MCF 10A (cell line): ENCODE data around the gene RPL36A. TPM values are rescaled to one million over a fixed set of nuclear protein-coding genes. Genes with fewer than 3 reads are reported as not detected.

Source experiments
- BruUV-seq: library from RNA; stranded (reverse); fragments of 400-500 nt; replicated peaks from 2 replicates; lab custom pipeline; 2021; lab: Mats Ljungman, UMichigan
- CTCF ChIA-PET: fragments of 300-600 bp; sonication (Branson Sonifier 250); formaldehyde crosslinking; extraction: SDS; loops from one replicate; lab custom pipeline; 2021; ENCODE audit warnings: antibody characterized with exemption, inconsistent platforms; lab: Yijun Ruan, JAX
- POLR2A ChIA-PET: fragments of 300-600, 350-650 bp; sonication (Branson Sonifier 250); formaldehyde crosslinking; extraction: SDS; loops from one replicate; lab custom pipeline; 2020; ENCODE audit warnings: antibody characterized with exemption, inconsistent platforms; lab: Yijun Ruan, JAX
- DNase-seq: peaks from one replicate; pipeline ENCODE4 v3.0.0-alpha.2; 2018; ENCODE audit not compliant: unreplicated experiment
- H3K27ac Mint-ChIP-seq: one replicate; pipeline ENCODE4 v1.8.0; 2022; ENCODE audit warnings: mild to moderate bottlenecking, low read depth, mixed read lengths; ENCODE audit not compliant: unreplicated experiment
- H3K27me3 Mint-ChIP-seq: one replicate; pipeline ENCODE4 v1.8.0; 2022; ENCODE audit warnings: mixed read lengths; ENCODE audit not compliant: insufficient read depth, unreplicated experiment
- H3K36me3 Mint-ChIP-seq: one replicate; pipeline ENCODE4 v1.8.0; 2022; ENCODE audit warnings: mild to moderate bottlenecking, moderate library complexity, mixed read lengths; ENCODE audit not compliant: insufficient read depth, unreplicated experiment
- H3K4me1 Mint-ChIP-seq: one replicate; pipeline ENCODE4 v1.8.0; 2022; ENCODE audit warnings: mixed read lengths; ENCODE audit not compliant: insufficient read depth, unreplicated experiment
- H3K4me3 Mint-ChIP-seq: one replicate; pipeline ENCODE4 v1.8.0; 2022; ENCODE audit warnings: mild to moderate bottlenecking, moderate library complexity, mixed read lengths; ENCODE audit not compliant: unreplicated experiment
- H3K9me3 Mint-ChIP-seq: one replicate; pipeline ENCODE4 v1.8.0; 2022; ENCODE audit warnings: mixed read lengths; ENCODE audit not compliant: unreplicated experiment
- intact Hi-C: fragments of 100-400 bp; cut with micrococcal nuclease; formaldehyde crosslinking; loops from 2 replicates; pipeline ENCODE4 v1.14.1; 2022
- total RNA-seq: library from RNA; stranded (reverse); gene quantifications from 2 replicates; pipeline ENCODE4 v1.2.3, GENCODE V29; 2022
- TF ChIP-seq, protein P1 (sequence below): fragments of 200-600 bp; IDR thresholded peaks from one replicate; pipeline ENCODE4 v1.8.0; 2022; ENCODE audit warnings: antibody characterized with exemption, mild to moderate bottlenecking; ENCODE audit not compliant: unreplicated experiment

The RPL36A gene
- total RNA-seq, 1 experiment from 2014 or later: 482 TPM

- BruUV-seq: no TSS peak
- H3K27ac Mint-ChIP-seq: no peak overlapping the region
- CTCF ChIA-PET: interaction anchor here (0.5 kb wide), 1 partner anchor 52 kb away, joined by 3 read pairs; no protein-coding TSS in a partner anchor
These were observed 21.1 kb upstream of the RPL36A start for GRCh38 chrX:101369687-101370086.

DNA sequence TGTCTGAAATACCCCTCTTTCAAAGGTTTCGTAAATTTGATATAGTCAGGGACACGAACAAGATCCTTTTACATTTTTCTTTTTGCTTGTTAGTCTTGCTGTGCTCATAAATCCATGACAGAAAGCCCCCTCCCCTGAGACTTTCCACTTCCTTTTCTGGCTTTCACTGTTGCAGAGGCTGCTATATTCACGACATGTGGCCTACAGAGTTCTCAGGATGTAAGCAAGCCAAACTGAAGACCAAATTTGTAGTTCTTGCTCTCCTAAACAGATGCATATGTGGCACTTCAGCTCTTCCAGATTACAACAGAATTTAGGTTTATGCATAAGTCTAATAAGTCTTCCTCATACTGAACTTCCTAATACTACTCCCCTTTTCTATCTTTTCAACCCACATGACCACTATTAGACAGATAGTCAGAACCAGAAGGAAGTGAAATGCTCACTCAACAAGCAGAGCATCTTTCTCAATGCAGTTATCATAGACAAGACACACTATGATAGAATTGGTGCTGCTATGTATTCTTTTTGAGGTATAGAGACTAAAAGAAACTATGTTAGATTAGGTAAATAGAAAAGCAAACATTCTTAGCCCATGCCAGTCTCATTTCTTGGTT lies 19.8 kb upstream of the RPL36A start:
- no TSS peak for BruUV-seq
- ChIA-PET POLR2A (no interaction called here), CTCF (no interaction called here)
- intact Hi-C loops: no loop called here
- TF ChIP-seq, protein P1, sequence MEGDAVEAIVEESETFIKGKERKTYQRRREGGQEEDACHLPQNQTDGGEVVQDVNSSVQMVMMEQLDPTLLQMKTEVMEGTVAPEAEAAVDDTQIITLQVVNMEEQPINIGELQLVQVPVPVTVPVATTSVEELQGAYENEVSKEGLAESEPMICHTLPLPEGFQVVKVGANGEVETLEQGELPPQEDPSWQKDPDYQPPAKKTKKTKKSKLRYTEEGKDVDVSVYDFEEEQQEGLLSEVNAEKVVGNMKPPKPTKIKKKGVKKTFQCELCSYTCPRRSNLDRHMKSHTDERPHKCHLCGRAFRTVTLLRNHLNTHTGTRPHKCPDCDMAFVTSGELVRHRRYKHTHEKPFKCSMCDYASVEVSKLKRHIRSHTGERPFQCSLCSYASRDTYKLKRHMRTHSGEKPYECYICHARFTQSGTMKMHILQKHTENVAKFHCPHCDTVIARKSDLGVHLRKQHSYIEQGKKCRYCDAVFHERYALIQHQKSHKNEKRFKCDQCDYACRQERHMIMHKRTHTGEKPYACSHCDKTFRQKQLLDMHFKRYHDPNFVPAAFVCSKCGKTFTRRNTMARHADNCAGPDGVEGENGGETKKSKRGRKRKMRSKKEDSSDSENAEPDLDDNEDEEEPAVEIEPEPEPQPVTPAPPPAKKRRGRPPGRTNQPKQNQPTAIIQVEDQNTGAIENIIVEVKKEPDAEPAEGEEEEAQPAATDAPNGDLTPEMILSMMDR: no peak
- Mint-ChIP-seq H3K27ac (no peak overlapping the region), H3K27me3 (peaks cover 67% of the 10 kb centered on the region), H3K4me3 (no peak overlapping the region), H3K4me1 (no peaks in the 10 kb centered on the region), H3K36me3 (no peaks in the 10 kb centered on the region), H3K9me3 (no peaks in the 10 kb centered on the region)
- DNase-seq: no peak

More at GRCh38 chrX:101369687-101370086, 21.1 kb upstream of the RPL36A start:
- H3K27me3 Mint-ChIP-seq: peaks cover 64% of the 10 kb centered on the region
- H3K4me1 Mint-ChIP-seq: no peaks in the 10 kb centered on the region
- no peaks in the 10 kb centered on the region for H3K36me3 Mint-ChIP-seq
- no peak for DNase-seq
- TF ChIP-seq, protein P1: no peak
- H3K4me3 Mint-ChIP-seq: no peak overlapping the region
- no peaks in the 10 kb centered on the region for H3K9me3 Mint-ChIP-seq
- intact Hi-C loops: no loop called here
- POLR2A ChIA-PET: interaction anchor here (0.6 to 2.8 kb wide), 2 partner anchors 21 to 368 kb away, joined by 3 to 7 read pairs; partner anchors contain the start of gene RPL36A

DNA sequence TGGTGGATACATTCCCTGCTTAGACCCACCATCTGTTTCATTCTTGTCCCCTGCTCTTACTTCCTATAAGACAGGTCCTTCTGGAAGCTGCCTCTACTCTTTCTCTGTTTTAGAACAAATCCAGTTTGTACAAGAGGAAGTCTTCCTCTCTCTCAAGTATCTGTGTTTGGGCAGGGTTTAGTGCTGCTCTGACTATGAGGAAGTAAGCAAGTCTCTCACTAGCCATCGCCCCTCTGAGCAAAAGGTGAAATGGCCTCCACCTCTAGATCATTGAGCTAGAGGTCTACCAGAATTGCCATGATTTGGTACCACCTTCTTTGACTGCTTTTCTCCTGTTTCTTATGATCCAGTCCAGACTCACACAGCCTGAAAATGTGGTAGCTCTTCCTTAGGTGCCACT lies 13.3 kb upstream of the RPL36A start:
- ChIA-PET POLR2A (no interaction called here), CTCF (interaction anchor here (0.6 kb wide), 1 partner anchor 30 kb away, joined by 3 read pairs; no protein-coding TSS in a partner anchor)
- DNase-seq: no peak
- Mint-ChIP-seq H3K27me3 (peaks cover 56% of the 10 kb centered on the region), H3K36me3 (no peaks in the 10 kb centered on the region), H3K4me3 (no peak overlapping the region), H3K27ac (no peak overlapping the region), H3K9me3 (no peaks in the 10 kb centered on the region), H3K4me1 (no peaks in the 10 kb centered on the region)
- TF ChIP-seq, protein P1: no peak
- BruUV-seq: no TSS peak
- intact Hi-C loops: no loop called here

DNA sequence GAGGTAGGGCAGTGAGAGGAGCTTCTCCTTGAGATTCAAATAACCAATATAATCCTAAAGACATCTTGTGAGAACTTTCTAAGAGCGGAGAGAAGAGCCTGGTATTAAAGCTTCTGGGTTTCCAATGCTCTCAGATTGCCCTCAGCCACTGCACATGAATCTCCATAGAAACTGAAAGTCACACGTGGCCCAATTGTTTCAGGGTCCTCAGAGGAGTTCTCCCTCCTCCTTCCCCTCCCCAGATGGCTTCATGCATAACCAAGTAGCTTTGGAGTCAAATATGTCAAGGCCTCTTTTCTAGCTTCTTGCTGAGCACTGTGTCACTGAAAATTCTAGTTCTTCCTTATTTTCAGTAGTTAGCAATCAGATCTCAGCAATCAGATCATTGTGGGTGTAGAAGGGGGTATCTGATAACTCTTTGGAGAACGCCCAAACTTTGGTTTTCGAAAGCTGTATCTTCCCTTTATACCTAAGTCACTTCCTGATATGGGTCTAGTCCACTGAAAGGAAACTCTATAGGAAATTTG lies 7.1 kb upstream of the RPL36A start:
- Mint-ChIP-seq H3K4me3 (no peak overlapping the region), H3K27me3 (peaks cover 51% of the 10 kb centered on the region), H3K36me3 (no peaks in the 10 kb centered on the region), H3K4me1 (no peaks in the 10 kb centered on the region), H3K27ac (no peak overlapping the region), H3K9me3 (no peaks in the 10 kb centered on the region)
- CTCF ChIA-PET: no interaction called here
- DNase-seq: no peak
- TF ChIP-seq, protein P1: no peak
- BruUV-seq: no TSS peak
- intact Hi-C loops: no loop called here
- POLR2A ChIA-PET: interaction anchor here (0.6 kb wide), 1 partner anchor 8 kb away, joined by 4 read pairs; no protein-coding TSS in a partner anchor
